IPS-15b (cell line): ENCODE measurements around the gene OSBP2.

ENCODE experiments used
- H3K27me3 ChIP-seq: one replicate; pipeline ENCODE4 v1.6.1; 2013; ENCODE audit warnings: low read length; ENCODE audit not compliant: control insufficient read depth, insufficient read depth
- H3K36me3 ChIP-seq: one replicate; pipeline ENCODE4 v1.6.1; 2013; ENCODE audit warnings: low read length; ENCODE audit not compliant: control insufficient read depth, insufficient read depth
- H3K4me1 ChIP-seq: one replicate; pipeline ENCODE4 v1.6.1; 2013; ENCODE audit warnings: mild to moderate bottlenecking, low read length; ENCODE audit not compliant: control insufficient read depth, insufficient read depth
- H3K4me3 ChIP-seq: one replicate; pipeline ENCODE4 v1.5.1; 2013; ENCODE audit warnings: low read depth, low read length
- H3K9ac ChIP-seq: one replicate; pipeline ENCODE4 v1.6.1; 2013; ENCODE audit warnings: low read depth, mild to moderate bottlenecking, low read length
- H3K9me3 ChIP-seq: one replicate; pipeline ENCODE4 v1.6.1; 2013; ENCODE audit warnings: mild to moderate bottlenecking, low read length; ENCODE audit not compliant: control insufficient read depth, insufficient read depth

OSBP2 gene

GRCh38 chr22:30877662-30878515 is 183.2 kb downstream of the OSBP2 start:
- H3K4me3 ChIP-seq = no peak overlapping the region
- no peaks in the 10 kb centered on the region for H3K9me3 ChIP-seq
- no peaks in the 10 kb centered on the region for H3K4me1 ChIP-seq
- H3K9ac ChIP-seq = no peak overlapping the region
- no peaks in the 10 kb centered on the region for H3K27me3 ChIP-seq
- H3K36me3 ChIP-seq = no peaks in the 10 kb centered on the region

- no peak overlapping the region for H3K4me3 ChIP-seq
- no peak overlapping the region for H3K9ac ChIP-seq
- H3K4me1 ChIP-seq = no peaks in the 10 kb centered on the region
- H3K9me3 ChIP-seq = no peaks in the 10 kb centered on the region
- H3K36me3 ChIP-seq = no peaks in the 10 kb centered on the region
- no peaks in the 10 kb centered on the region for H3K27me3 ChIP-seq
Observed at GRCh38 chr22:30878516-30879414, 184.1 kb downstream of the OSBP2 start.

- Histone ChIP-seq H3K9ac (no peak overlapping the region), H3K4me3 (no peak overlapping the region), H3K36me3 (no peaks in the 10 kb centered on the region), H3K4me1 (no peaks in the 10 kb centered on the region), H3K9me3 (no peaks in the 10 kb centered on the region), H3K27me3 (no peaks in the 10 kb centered on the region)
Observed at GRCh38 chr22:30879415-30879797, 184.7 kb downstream of the OSBP2 start.

- Histone ChIP-seq H3K36me3 (no peaks in the 10 kb centered on the region), H3K27me3 (no peaks in the 10 kb centered on the region), H3K4me1 (no peaks in the 10 kb centered on the region), H3K9me3 (no peaks in the 10 kb centered on the region), H3K9ac (no peak overlapping the region), H3K4me3 (no peak overlapping the region)
Observed at GRCh38 chr22:30880181-30880601, 185.5 kb downstream of the OSBP2 start.

GRCh38 chr22:30880847-30881246 is 186.2 kb downstream of the OSBP2 start:
- Histone ChIP-seq H3K9ac (no peak overlapping the region), H3K27me3 (no peaks in the 10 kb centered on the region), H3K4me1 (no peaks in the 10 kb centered on the region), H3K9me3 (no peaks in the 10 kb centered on the region), H3K4me3 (no peak overlapping the region), H3K36me3 (no peaks in the 10 kb centered on the region)

GRCh38 chr22:30881361-30882183 is 186.9 kb downstream of the OSBP2 start:
- no peaks in the 10 kb centered on the region for H3K27me3 ChIP-seq
- H3K9ac ChIP-seq = no peak overlapping the region
- no peaks in the 10 kb centered on the region for H3K4me1 ChIP-seq
- H3K9me3 ChIP-seq = no peaks in the 10 kb centered on the region
- H3K4me3 ChIP-seq = no peak overlapping the region
- H3K36me3 ChIP-seq = no peaks in the 10 kb centered on the region

GRCh38 chr22:30882184-30882717 is 187.6 kb downstream of the OSBP2 start:
- Histone ChIP-seq H3K36me3 (no peaks in the 10 kb centered on the region), H3K4me3 (no peak overlapping the region), H3K9me3 (no peaks in the 10 kb centered on the region), H3K9ac (no peak overlapping the region), H3K4me1 (no peaks in the 10 kb centered on the region), H3K27me3 (no peaks in the 10 kb centered on the region)

GRCh38 chr22:30882974-30883533 is 188.4 kb downstream of the OSBP2 start:
- Histone ChIP-seq H3K9ac (no peak overlapping the region), H3K4me1 (no peaks in the 10 kb centered on the region)

GRCh38 chr22:30883586-30884145 is 189.0 kb downstream of the OSBP2 start:
- Histone ChIP-seq H3K9me3 (no peaks in the 10 kb centered on the region), H3K4me1 (no peaks in the 10 kb centered on the region), H3K4me3 (no peak overlapping the region), H3K36me3 (peaks cover 3% of the 10 kb centered on the region), H3K27me3 (no peaks in the 10 kb centered on the region), H3K9ac (no peak overlapping the region)

More at GRCh38 chr22:30882974-30883533, 188.4 kb downstream of the OSBP2 start:
- H3K9me3 ChIP-seq = no peaks in the 10 kb centered on the region
- H3K4me3 ChIP-seq = no peak overlapping the region
- peaks cover 1% of the 10 kb centered on the region for H3K36me3 ChIP-seq
- no peaks in the 10 kb centered on the region for H3K27me3 ChIP-seq

- no peaks in the 10 kb centered on the region for H3K9me3 ChIP-seq
Observed at GRCh38 chr22:30884211-30885000, 189.7 kb downstream of the OSBP2 start.

More at GRCh38 chr22:30884211-30885000, 189.7 kb downstream of the OSBP2 start:
- Histone ChIP-seq H3K4me3 (no peak overlapping the region), H3K36me3 (peaks cover 9% of the 10 kb centered on the region), H3K4me1 (no peaks in the 10 kb centered on the region), H3K9ac (peak overlapping the region; percentile 12), H3K27me3 (no peaks in the 10 kb centered on the region)
